Gastrocnemius medialis (tissue), 4 donors: ENCODE results near the gene TTLL9. TPM values are rescaled to one million over a fixed set of nuclear protein-coding genes. Genes with fewer than 3 reads are reported as not detected.
"Not testable (repeated sequence)": the region's sequence is repeated elsewhere in the genome, so short reads cannot be mapped to it uniquely, and the experiment has no call there.

Experiments
- ATAC-seq, 2 donors: fragments of 150-250 bp; one replicate each; pipeline ENCODE4 v1.9.1; 2016
- DNase-seq, 2 donors: peaks; one replicate each; pipeline ENCODE4 v3.0.0-alpha.2; 2019
- H3K27ac ChIP-seq, 4 donors: fragments of 200-600 bp; sonication (generic); 1 replicate in 1 of 4; 2 replicates in 3 of 4; pipeline ENCODE4 v1.5.1; 2016 to 2018; ENCODE audit warnings: mild to moderate bottlenecking in 2 of 4, moderate library complexity in 1 of 4
- H3K27me3 ChIP-seq, 3 donors: fragments of 200-600 bp; sonication (generic) in 2 of 3; 1 replicate in 1 of 3; 2 replicates in 2 of 3; pipeline versions ENCODE4 v1.5.1 to v1.6.0; 2016 to 2019; ENCODE audit warnings: mild to moderate bottlenecking in 1 of 3, moderate library complexity in 1 of 3
- H3K36me3 ChIP-seq, 2 donors: fragments of 200-600 bp; sonication (generic) in 1 of 2; one replicate each; pipeline ENCODE4 v1.5.1; 2017 to 2018
- H3K4me1 ChIP-seq, 2 donors: fragments of 200-600 bp; sonication (generic) in 1 of 2; one replicate each; pipeline ENCODE4 v1.5.1; 2016 to 2017; ENCODE audit warnings: mild to moderate bottlenecking in 2 of 2
- H3K4me3 ChIP-seq, 4 donors: fragments of 200-600 bp; sonication (generic) in 3 of 4; 1 replicate in 1 of 4; 2 replicates in 3 of 4; pipeline ENCODE4 v1.5.1; 2016 to 2019; ENCODE audit warnings: mild to moderate bottlenecking in 2 of 4
- H3K9me3 ChIP-seq, 3 donors: fragments of 200-600 bp; sonication (generic) in 2 of 3; 1 replicate in 1 of 3; 2 replicates in 2 of 3; pipeline ENCODE4 v1.5.1; 2016 to 2019
- CTCF ChIP-seq, 5 experiments: fragments of 450-650 bp in 3 of 5; fragments of 200-600 bp in 2 of 5; sonication (generic) in 2 of 5; IDR thresholded peaks in 4 of 5; conservative IDR thresholded peaks in 1 of 5; 1 replicate in 4 of 5; 2 replicates in 1 of 5; pipeline ENCODE4 v1.5.1; 2016 to 2019; ENCODE audit warnings: antibody characterized with exemption in 5 of 5, mild to moderate bottlenecking in 3 of 5, moderate library complexity in 3 of 5
- POLR2A ChIP-seq, 2 donors: fragments of 450-650 bp; IDR thresholded peaks; one replicate each; pipeline ENCODE4 v1.6.1; 2017; ENCODE audit warnings: antibody characterized with exemption in 2 of 2, mild to moderate bottlenecking in 2 of 2, moderate library complexity in 2 of 2
- in situ Hi-C, 4 donors: fragments of 200-750 bp; cut with MboI; loops; one replicate each; pipeline versions ENCODE4 v1.15.0 to v1.8.0; 2017; ENCODE audit warnings: low sequenced_read_pairs in 4 of 4
- intact Hi-C: fragments of 100-400 bp; cut with DNase I; formaldehyde crosslinking; loops from one replicate; pipeline ENCODE4 v1.15.1; 2023; ENCODE audit warnings: low total_unique reads
- total RNA-seq, 4 donors: library from RNA; depleted of rRNA; stranded (reverse); fragments of >200 nt; gene quantifications; one replicate each; pipeline versions ENCODE4 v1.1.0 to v1.2.3, GENCODE V29; 2016

TTLL9 gene
- total RNA-seq, 4 donors from 2014 or later = not detected

GRCh38 chr20:31924561-31924960 lies 54.1 kb downstream of the TTLL9 start:
- TF ChIP-seq POLR2A (IDR thresholded peaks at IDR 0.05) (no peak), CTCF (IDR thresholded peaks at IDR 0.05 in 4 of 5, conservative IDR thresholded peaks at IDR 0.05 in 1 of 5) (no peak)
- no peak overlapping the region for H3K4me3 ChIP-seq
- peaks cover 0 to 6% (median 0%) of the 10 kb centered on the region in 3 donors for H3K27me3 ChIP-seq
- H3K4me1 ChIP-seq = no peaks in the 10 kb centered on the region
- H3K27ac ChIP-seq = no peak overlapping the region
- H3K36me3 ChIP-seq = no peaks in the 10 kb centered on the region
- DNase-seq (no peak), ATAC-seq (no peak)
- intact Hi-C loops = no loop called here
- no peaks in the 10 kb centered on the region for H3K9me3 ChIP-seq
- in situ Hi-C loops = no loop called here

GRCh38 chr20:31925631-31926030 lies 55.2 kb downstream of the TTLL9 start:
- H3K4me1 ChIP-seq = no peaks in the 10 kb centered on the region
- TF ChIP-seq CTCF (IDR thresholded peaks at IDR 0.05 in 4 of 5, conservative IDR thresholded peaks at IDR 0.05 in 1 of 5) (no peak), POLR2A (IDR thresholded peaks at IDR 0.05) (no peak)
- no peak for ATAC-seq

GRCh38 chr20:31926493-31926892 lies 56.1 kb downstream of the TTLL9 start:
- no peak overlapping the region for H3K4me3 ChIP-seq
- H3K27me3 ChIP-seq = peaks cover 0 to 6% (median 0%) of the 10 kb centered on the region in 3 donors
- no peaks in the 10 kb centered on the region for H3K36me3 ChIP-seq
- intact Hi-C loops (no loop called here), in situ Hi-C loops (no loop called here)
- no peaks in the 10 kb centered on the region for H3K4me1 ChIP-seq
- H3K9me3 ChIP-seq = no peaks in the 10 kb centered on the region
- ATAC-seq (no peak), DNase-seq (no peak)
- TF ChIP-seq CTCF (IDR thresholded peaks at IDR 0.05 in 4 of 5, conservative IDR thresholded peaks at IDR 0.05 in 1 of 5) = no peak
- no peak for TF ChIP-seq POLR2A (IDR thresholded peaks at IDR 0.05)
- no peak overlapping the region for H3K27ac ChIP-seq

More at GRCh38 chr20:31925631-31926030, 55.2 kb downstream of the TTLL9 start:
- in situ Hi-C loops = no loop called here
- Histone ChIP-seq H3K27ac (no peak overlapping the region), H3K4me3 (no peak overlapping the region), H3K9me3 (no peaks in the 10 kb centered on the region), H3K36me3 (no peaks in the 10 kb centered on the region), H3K27me3 (peaks cover 0 to 6% (median 0%) of the 10 kb centered on the region in 3 donors)
- no peak for DNase-seq
- intact Hi-C loops = no loop called here

- H3K27me3 ChIP-seq = peaks cover 0 to 6% (median 0%) of the 10 kb centered on the region in 3 donors
- no peak for ATAC-seq
- no peaks in the 10 kb centered on the region for H3K36me3 ChIP-seq
- DNase-seq = no peak
- intact Hi-C loops (no loop called here), in situ Hi-C loops (no loop called here)
- H3K4me3 ChIP-seq = no peak overlapping the region
- no peaks in the 10 kb centered on the region for H3K9me3 ChIP-seq
- no peak overlapping the region for H3K27ac ChIP-seq
- no peaks in the 10 kb centered on the region for H3K4me1 ChIP-seq
- TF ChIP-seq CTCF (IDR thresholded peaks at IDR 0.05 in 4 of 5, conservative IDR thresholded peaks at IDR 0.05 in 1 of 5) (no peak), POLR2A (IDR thresholded peaks at IDR 0.05) (no peak)
These were observed 57.3 kb downstream of the TTLL9 start for GRCh38 chr20:31927627-31928159.

- H3K27me3 ChIP-seq, intact Hi-C loops, H3K4me3 ChIP-seq, H3K36me3 ChIP-seq, ATAC-seq, H3K27ac ChIP-seq, H3K4me1 ChIP-seq, in situ Hi-C loops, H3K9me3 ChIP-seq, DNase-seq: not testable (repeated sequence)
These were observed 59.2 kb downstream of the TTLL9 start for GRCh38 chr20:31929631-31930030.
